Brain pericyte (primary cell): Measurements from ENCODE around the gene WDR27.
"Not testable (repeated sequence)": the region's sequence is repeated elsewhere in the genome, so short reads cannot be mapped to it uniquely, and the experiment has no call there.

Experiments used
- DNase-seq: peaks from one replicate; pipeline ENCODE4 v3.0.0-alpha.2; 2012; ENCODE audit warnings: low read depth, low spot score

Gene WDR27

GRCh38 chr6:169487579-169488436 lies 214.0 kb downstream of the WDR27 start:
- no peak for DNase-seq

DNA sequence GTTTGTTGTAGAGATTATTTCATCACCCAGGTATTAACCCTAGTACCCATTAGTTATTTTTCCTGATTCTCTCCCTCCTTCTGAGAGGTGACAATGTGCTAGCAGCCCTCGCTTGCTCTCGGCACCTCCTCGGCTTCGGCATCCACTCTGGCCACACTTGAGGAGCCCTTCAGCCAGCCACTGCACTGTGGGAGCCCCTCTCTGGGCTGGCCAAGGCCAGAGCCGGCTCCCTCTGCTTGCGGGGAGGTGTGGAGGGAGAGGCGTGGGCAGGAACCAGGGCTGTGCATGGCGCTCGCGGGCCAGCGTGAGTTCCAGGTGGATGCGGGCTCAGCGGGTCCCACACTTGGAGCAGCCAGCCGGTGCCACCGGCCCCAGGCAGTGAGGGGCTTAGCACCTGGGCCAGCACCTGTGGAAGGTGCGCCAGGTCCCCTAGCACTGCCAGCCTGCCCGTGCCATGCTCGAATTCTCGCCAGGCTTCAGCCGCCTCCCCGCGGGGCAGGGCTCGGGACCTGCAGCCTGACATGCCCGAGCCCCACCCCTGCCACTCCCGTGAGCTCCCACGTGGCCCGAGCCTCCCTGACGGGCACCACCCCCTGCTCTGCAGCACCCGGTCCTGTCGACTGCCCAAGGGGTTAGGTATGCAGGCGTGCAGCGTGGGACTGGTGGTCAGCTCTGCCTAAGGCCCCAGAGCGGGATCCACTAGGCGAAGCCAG lies 221.9 kb downstream of the WDR27 start:
- no peak for DNase-seq

- DNase-seq = no peak
Observed at GRCh38 chr6:169474362-169474761, 227.5 kb downstream of the WDR27 start.

- DNase-seq = no peak
Observed at GRCh38 chr6:169473663-169474062, 228.2 kb downstream of the WDR27 start.

- DNase-seq = no peak
Observed at GRCh38 chr6:169472786-169473416, 228.9 kb downstream of the WDR27 start.

DNA sequence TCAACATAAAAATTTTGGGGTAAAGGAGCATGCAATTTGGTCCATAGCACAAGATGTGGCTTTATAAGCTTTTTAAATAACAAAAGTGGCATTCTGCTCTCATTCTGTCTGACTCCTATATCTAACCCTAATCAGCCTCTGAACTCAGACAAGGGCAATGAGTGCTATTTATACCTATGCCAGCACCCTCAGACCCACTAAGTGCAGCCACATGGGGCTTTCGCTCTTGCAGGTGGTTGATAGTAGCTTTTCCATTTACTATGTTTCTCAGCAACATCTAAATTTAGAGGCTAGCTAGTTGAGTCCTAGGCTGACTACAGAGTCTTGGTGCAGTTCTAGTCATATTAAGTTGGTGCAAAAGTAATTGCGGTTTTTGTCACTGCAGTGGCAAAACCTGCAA lies 231.0 kb downstream of the WDR27 start:
- DNase-seq = no peak

DNA sequence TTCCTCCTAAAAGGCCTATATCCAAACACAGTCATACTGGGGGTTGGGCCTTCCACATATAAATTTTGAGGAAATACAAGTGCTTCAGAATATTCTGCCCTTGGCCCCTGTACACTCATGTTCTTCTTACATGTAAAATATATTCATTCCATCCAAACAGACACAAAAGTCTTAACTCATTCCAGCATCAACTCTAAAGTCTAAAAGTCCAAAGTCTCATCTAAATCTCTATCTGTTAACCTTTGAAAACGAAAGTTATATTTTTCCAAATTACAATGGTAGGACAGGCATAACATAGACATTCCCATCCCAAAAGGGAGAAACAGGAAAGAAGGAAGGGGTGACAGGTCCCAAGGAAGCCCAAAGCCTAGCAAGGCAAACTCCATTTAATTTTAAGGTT lies 232.8 kb downstream of the WDR27 start:
- no peak for DNase-seq

- not testable (repeated sequence) for DNase-seq
Observed at GRCh38 chr6:169467755-169468154, 234.1 kb downstream of the WDR27 start.

- not testable (repeated sequence) for DNase-seq
Observed at GRCh38 chr6:169466256-169466655, 235.6 kb downstream of the WDR27 start.

GRCh38 chr6:169457762-169458161 lies 244.1 kb downstream of the WDR27 start:
- DNase-seq = no peak

DNA sequence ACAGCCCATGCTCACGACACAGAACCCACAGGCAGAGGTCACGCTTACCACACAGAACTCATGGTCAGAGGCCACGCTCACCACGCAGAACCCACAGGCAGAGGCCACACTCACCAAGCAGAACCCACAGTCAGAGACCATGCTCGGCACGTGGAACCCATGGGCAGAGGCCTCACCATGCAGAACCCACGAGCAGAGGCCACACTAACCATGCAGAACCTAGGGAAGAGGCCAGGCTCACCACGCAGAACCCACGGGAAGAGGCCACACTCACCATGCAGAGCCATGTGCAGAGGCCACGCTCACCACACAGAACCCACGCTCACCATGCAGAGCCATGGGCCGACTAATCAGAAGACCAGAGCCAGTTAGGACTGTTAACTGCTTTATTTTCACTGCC lies 245.0 kb downstream of the WDR27 start:
- no peak for DNase-seq

- DNase-seq = no peak
Observed at GRCh38 chr6:169455470-169455869, 246.4 kb downstream of the WDR27 start.

GRCh38 chr6:169454872-169455204 lies 247.0 kb downstream of the WDR27 start:
- DNase-seq = no peak

DNA sequence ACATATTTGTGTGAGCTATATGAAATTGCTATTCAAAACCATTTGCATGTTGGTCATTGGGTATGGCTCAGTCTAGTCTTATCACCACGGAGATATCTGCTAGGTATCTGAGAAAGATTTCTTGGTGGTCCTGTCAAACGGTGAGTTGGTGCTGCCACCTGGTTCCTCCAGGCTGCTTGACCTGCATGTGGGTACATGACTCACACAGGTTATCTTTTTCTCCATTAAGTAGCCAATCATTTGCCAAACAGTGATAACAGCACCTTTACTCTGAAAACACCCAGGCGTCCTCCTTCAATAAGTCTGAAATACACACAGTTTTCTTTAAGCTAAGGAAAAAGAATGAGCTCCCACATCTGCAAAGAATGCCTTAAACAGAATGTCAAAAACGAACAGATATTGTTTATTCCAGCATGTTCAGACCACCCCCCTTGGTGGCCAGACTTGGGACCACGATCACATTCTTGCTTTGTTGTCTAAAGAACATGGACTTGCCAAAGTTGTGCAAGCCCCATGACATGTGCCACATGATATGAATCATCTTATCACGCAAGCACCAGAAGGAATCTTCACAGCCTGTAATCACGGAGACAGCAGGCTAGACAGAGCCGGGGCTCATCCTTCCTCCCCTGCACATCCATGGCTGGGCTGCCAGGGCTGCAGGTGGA lies 247.5 kb downstream of the WDR27 start:
- no peak for DNase-seq

GRCh38 chr6:169452869-169453620 lies 248.8 kb downstream of the WDR27 start:
- no peak for DNase-seq

GRCh38 chr6:169452117-169452868 lies 249.5 kb downstream of the WDR27 start:
- peak; percentile 83 for DNase-seq

DNA sequence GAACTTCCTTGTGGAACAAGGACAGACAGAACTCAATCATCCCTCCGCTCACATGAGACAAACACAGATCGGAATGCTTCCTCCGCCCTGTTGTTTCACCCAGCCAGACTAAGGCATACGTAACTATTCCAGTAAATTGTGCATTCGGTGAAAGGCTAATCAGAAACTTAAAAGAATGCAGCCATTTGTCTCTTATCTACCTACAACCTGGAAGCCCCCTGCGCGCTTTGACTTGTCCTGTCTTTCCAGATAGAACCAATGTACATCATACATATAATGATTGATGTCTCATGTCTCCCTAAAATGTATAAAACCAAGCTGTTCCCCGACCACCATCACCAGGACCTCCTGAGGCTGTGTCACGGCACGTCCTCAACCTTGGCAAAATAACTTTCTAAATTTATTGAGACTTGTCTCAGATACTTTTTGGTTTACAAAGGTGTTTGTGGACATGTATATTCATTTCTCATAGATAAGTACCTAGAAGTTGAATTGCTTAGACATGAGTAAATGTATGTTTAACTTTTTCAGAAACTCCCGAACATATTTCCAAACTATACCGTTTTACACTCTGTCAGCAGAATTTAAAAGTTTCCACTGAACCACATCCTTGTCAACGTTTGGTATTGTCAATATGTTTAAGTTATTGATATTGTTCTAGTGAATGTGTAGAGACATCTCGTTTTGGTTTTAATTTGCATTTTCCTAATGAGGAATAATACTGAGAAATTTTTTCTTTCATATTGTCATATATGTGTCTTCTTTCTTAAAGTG lies 250.6 kb downstream of the WDR27 start:
- DNase-seq = no peak

- DNase-seq = peak; percentile 53
Observed at GRCh38 chr6:169450097-169450496, 251.7 kb downstream of the WDR27 start.

- no peak for DNase-seq
Observed at GRCh38 chr6:169449221-169449620, 252.6 kb downstream of the WDR27 start.
